DND-41 (cell line): ENCODE results near the gene MYOF.

Experiments used
- ATAC-seq: fragments of 200-7000 bp; cut with Tn5 transposase; 3 replicates; pipeline ENCODE4 v1.9.1; 2021; ENCODE audit warnings: low read depth; ENCODE audit not compliant: insufficient read depth
- DNase-seq: peaks from one replicate; pipeline ENCODE4 v3.0.0-alpha.2; 2020
- H2AFZ ChIP-seq: 2 replicates; pipeline ENCODE4 v1.6.0; 2012; ENCODE audit warnings: low read depth, low read length
- H3K27ac ChIP-seq: 2 replicates; pipeline ENCODE4 v1.5.1; 2012; ENCODE audit warnings: low read length, inconsistent platforms
- H3K27me3 ChIP-seq: fragments of 200-600 bp; sonication (generic); 2 replicates; pipeline ENCODE4 v1.6.0; 2012; ENCODE audit warnings: low read length, mild to moderate bottlenecking, inconsistent platforms; ENCODE audit not compliant: insufficient read depth, poor library complexity
- H3K36me3 ChIP-seq: 2 replicates; pipeline ENCODE4 v1.5.1; 2012; ENCODE audit warnings: low read length, inconsistent platforms; ENCODE audit not compliant: insufficient read depth
- H3K4me1 ChIP-seq: 2 replicates; pipeline ENCODE4 v1.5.1; 2012; ENCODE audit warnings: mild to moderate bottlenecking, low read length; ENCODE audit not compliant: insufficient read depth
- H3K4me2 ChIP-seq: 2 replicates; pipeline ENCODE4 v1.6.0; 2012; ENCODE audit warnings: mild to moderate bottlenecking, moderate library complexity, low read length, inconsistent platforms; ENCODE audit not compliant: insufficient read depth
- H3K4me3 ChIP-seq, 2 experiments: fragments of 200-600 bp in 1 of 2; shearing (Covaris generic) in 1 of 2; 2 replicates each; pipeline ENCODE4 v1.5.1; 2012 to 2016; ENCODE audit warnings: inconsistent platforms in 2 of 2, low read length in 2 of 2, mild to moderate bottlenecking in 2 of 2, low read depth in 1 of 2, moderate library complexity in 1 of 2
- H3K79me2 ChIP-seq: 2 replicates; pipeline ENCODE4 v1.6.0; 2012; ENCODE audit warnings: low read length, inconsistent platforms; ENCODE audit not compliant: insufficient read depth
- H3K9ac ChIP-seq: 2 replicates; pipeline ENCODE4 v1.6.0; 2012; ENCODE audit warnings: low read depth, mild to moderate bottlenecking, inconsistent platforms, low read length, moderate library complexity
- H3K9me3 ChIP-seq: 2 replicates; pipeline ENCODE4 v1.5.1; 2012; ENCODE audit warnings: low read length, moderate library complexity, mild to moderate bottlenecking, inconsistent platforms; ENCODE audit not compliant: insufficient read depth, severe bottlenecking
- H4K20me1 ChIP-seq: 2 replicates; pipeline ENCODE4 v1.6.0; 2012; ENCODE audit warnings: low read length; ENCODE audit not compliant: insufficient read depth
- EZH2 ChIP-seq: IDR thresholded peaks from 3 replicates; pipeline ENCODE4 v1.6.1; 2012; ENCODE audit warnings: borderline replicate concordance, low read depth, mild to moderate bottlenecking, moderate library complexity, low read length, inconsistent platforms; ENCODE audit not compliant: severe bottlenecking
- TF ChIP-seq, protein P1 (sequence below): IDR thresholded peaks from 2 replicates; pipeline ENCODE4 v1.5.1; 2012; ENCODE audit warnings: borderline replicate concordance, low read length, moderate library complexity, mild to moderate bottlenecking; ENCODE audit not compliant: poor library complexity, severe bottlenecking; ENCODE audit errors: extremely low read depth

MYOF gene

DNA sequence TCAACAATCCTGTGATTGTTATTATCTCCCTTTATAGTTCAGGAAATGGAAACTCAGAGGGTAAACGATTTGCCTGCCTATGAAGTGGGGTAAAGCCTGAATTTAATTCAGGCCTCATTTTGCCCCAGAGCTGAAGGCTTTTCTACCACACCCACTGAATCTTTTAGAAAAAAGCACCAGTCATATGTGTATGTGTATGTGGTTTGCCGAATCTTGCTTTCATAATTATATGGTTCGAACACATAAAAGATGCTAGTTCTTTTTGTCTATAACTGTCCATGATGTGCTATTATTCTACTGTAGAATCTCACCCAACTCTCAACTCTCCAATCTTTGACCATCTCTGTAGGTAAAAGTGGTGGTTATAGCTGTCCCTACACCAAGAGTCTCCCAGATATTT, 83.6 kb downstream of the MYOF start:
- H3K36me3 ChIP-seq = no peaks in the 10 kb centered on the region
- no peak overlapping the region for H3K27ac ChIP-seq
- ATAC-seq (no peak), DNase-seq (no peak)
- TF ChIP-seq, protein P1, sequence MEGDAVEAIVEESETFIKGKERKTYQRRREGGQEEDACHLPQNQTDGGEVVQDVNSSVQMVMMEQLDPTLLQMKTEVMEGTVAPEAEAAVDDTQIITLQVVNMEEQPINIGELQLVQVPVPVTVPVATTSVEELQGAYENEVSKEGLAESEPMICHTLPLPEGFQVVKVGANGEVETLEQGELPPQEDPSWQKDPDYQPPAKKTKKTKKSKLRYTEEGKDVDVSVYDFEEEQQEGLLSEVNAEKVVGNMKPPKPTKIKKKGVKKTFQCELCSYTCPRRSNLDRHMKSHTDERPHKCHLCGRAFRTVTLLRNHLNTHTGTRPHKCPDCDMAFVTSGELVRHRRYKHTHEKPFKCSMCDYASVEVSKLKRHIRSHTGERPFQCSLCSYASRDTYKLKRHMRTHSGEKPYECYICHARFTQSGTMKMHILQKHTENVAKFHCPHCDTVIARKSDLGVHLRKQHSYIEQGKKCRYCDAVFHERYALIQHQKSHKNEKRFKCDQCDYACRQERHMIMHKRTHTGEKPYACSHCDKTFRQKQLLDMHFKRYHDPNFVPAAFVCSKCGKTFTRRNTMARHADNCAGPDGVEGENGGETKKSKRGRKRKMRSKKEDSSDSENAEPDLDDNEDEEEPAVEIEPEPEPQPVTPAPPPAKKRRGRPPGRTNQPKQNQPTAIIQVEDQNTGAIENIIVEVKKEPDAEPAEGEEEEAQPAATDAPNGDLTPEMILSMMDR = no peak
- TF ChIP-seq EZH2 = no peak
- H3K9me3 ChIP-seq = no peaks in the 10 kb centered on the region
- H3K79me2 ChIP-seq = no peaks in the 10 kb centered on the region
- H3K4me1 ChIP-seq = no peaks in the 10 kb centered on the region
- no peak overlapping the region for H3K4me2 ChIP-seq
- H3K27me3 ChIP-seq = peaks cover 14% of the 10 kb centered on the region
- no peak overlapping the region for H3K4me3 ChIP-seq
- no peaks in the 10 kb centered on the region for H4K20me1 ChIP-seq
- no peak overlapping the region for H2AFZ ChIP-seq
- no peak overlapping the region for H3K9ac ChIP-seq

- Histone ChIP-seq H3K9ac (no peak overlapping the region), H3K4me3 (no peak overlapping the region), H3K9me3 (no peaks in the 10 kb centered on the region), H3K36me3 (no peaks in the 10 kb centered on the region), H4K20me1 (no peaks in the 10 kb centered on the region), H3K4me2 (no peak overlapping the region), H2AFZ (no peak overlapping the region), H3K27me3 (peaks cover 17% of the 10 kb centered on the region), H3K27ac (no peak overlapping the region), H3K79me2 (no peaks in the 10 kb centered on the region), H3K4me1 (no peaks in the 10 kb centered on the region)
- ATAC-seq = no peak
- no peak for DNase-seq
- TF ChIP-seq EZH2 = no peak
- TF ChIP-seq, protein P1 = no peak
Observed at GRCh38 chr10:93397020-93397419, 85.1 kb downstream of the MYOF start.

GRCh38 chr10:93393211-93393610, 88.9 kb downstream of the MYOF start:
- H3K27me3 ChIP-seq = peaks cover 23% of the 10 kb centered on the region
- TF ChIP-seq, protein P1 = no peak
- TF ChIP-seq EZH2 = no peak
- no peak overlapping the region for H3K9ac ChIP-seq
- ATAC-seq (no peak), DNase-seq (no peak)
- H3K79me2 ChIP-seq = no peaks in the 10 kb centered on the region
- no peak overlapping the region for H3K4me2 ChIP-seq
- H3K27ac ChIP-seq = no peak overlapping the region
- no peaks in the 10 kb centered on the region for H3K9me3 ChIP-seq
- H3K4me3 ChIP-seq = no peak overlapping the region
- no peak overlapping the region for H2AFZ ChIP-seq
- no peaks in the 10 kb centered on the region for H3K4me1 ChIP-seq
- no peaks in the 10 kb centered on the region for H3K36me3 ChIP-seq
- H4K20me1 ChIP-seq = no peaks in the 10 kb centered on the region

- ATAC-seq (no peak), DNase-seq (no peak)
- Histone ChIP-seq H3K36me3 (no peaks in the 10 kb centered on the region), H3K9me3 (no peaks in the 10 kb centered on the region), H3K9ac (no peak overlapping the region), H3K4me2 (no peak overlapping the region), H3K4me1 (peaks cover 5% of the 10 kb centered on the region), H3K27ac (no peak overlapping the region), H2AFZ (no peak overlapping the region), H3K79me2 (no peaks in the 10 kb centered on the region), H3K4me3 (no peak overlapping the region), H3K27me3 (peaks cover 16% of the 10 kb centered on the region), H4K20me1 (no peaks in the 10 kb centered on the region)
- TF ChIP-seq, protein P1 = no peak
- no peak for TF ChIP-seq EZH2
Observed at GRCh38 chr10:93392121-93392520, 90.0 kb downstream of the MYOF start.
